Hindlimb muscle (tissue), 1 donor: ENCODE measurements around the gene RRP8. TPM values are rescaled to one million over a fixed set of nuclear protein-coding genes. Genes with fewer than 3 reads are reported as not detected.
A peak's percentile ranks its signal among the peaks of the same experiment; 100 is the strongest.

Experiments
- DNase-seq: peaks from one replicate; pipeline ENCODE4 v3.0.0-alpha.2; 2013
- polyA plus RNA-seq: library from polyadenylated mRNA; unstranded; fragments of 120-200 nt; gene quantifications from one replicate; pipeline ENCODE4 v1.2.1, GENCODE V29; 2013; ENCODE audit not compliant: insufficient read length

Gene RRP8
- polyA plus RNA-seq, 1 donor = 22.3 TPM

GRCh38 chr11:6599881-6600390 lies 3.5 kb downstream of the RRP8 start:
- DNase-seq = no peak

GRCh38 chr11:6599449-6599848 lies 4.0 kb downstream of the RRP8 start:
- no peak for DNase-seq

GRCh38 chr11:6598555-6598954 lies 4.9 kb downstream of the RRP8 start:
- no peak for DNase-seq

GRCh38 chr11:6596239-6596877 lies 7.1 kb downstream of the RRP8 start:
- DNase-seq = no peak

GRCh38 chr11:6594142-6594768 lies 9.2 kb downstream of the RRP8 start:
- DNase-seq = no peak

- no peak for DNase-seq
Measured at GRCh38 chr11:6588018-6588417, 15.4 kb downstream of the RRP8 start.

- no peak for DNase-seq
Measured at GRCh38 chr11:6587360-6587953, 16.0 kb downstream of the RRP8 start.

GRCh38 chr11:6586434-6587359 lies 16.7 kb downstream of the RRP8 start:
- DNase-seq = no peak

- DNase-seq = no peak
Measured at GRCh38 chr11:6584528-6584927, 18.9 kb downstream of the RRP8 start.

- no peak for DNase-seq
Measured at GRCh38 chr11:6583584-6583983, 19.8 kb downstream of the RRP8 start.

GRCh38 chr11:6579681-6580080 lies 23.7 kb downstream of the RRP8 start:
- no peak for DNase-seq

GRCh38 chr11:6578134-6578533 lies 25.3 kb downstream of the RRP8 start:
- DNase-seq = no peak

GRCh38 chr11:6576471-6577373 lies 26.7 kb downstream of the RRP8 start:
- no peak for DNase-seq

GRCh38 chr11:6574816-6575715 lies 28.4 kb downstream of the RRP8 start:
- no peak for DNase-seq

- no peak for DNase-seq
Measured at GRCh38 chr11:6572215-6572614, 31.2 kb downstream of the RRP8 start.

- DNase-seq = no peak
Measured at GRCh38 chr11:6571434-6572008, 31.9 kb downstream of the RRP8 start.

GRCh38 chr11:6570691-6571427 lies 32.6 kb downstream of the RRP8 start:
- DNase-seq = no peak

- no peak for DNase-seq
Measured at GRCh38 chr11:6569706-6570105, 33.7 kb downstream of the RRP8 start.

- DNase-seq = peak; percentile 38
Measured at GRCh38 chr11:6568191-6568918, 35.1 kb downstream of the RRP8 start.
